IPS-15b (cell line): ENCODE measurements around the gene CD300A.
A peak's percentile ranks its signal among the peaks of the same experiment; 100 is the strongest.

Source experiments
- H3K27me3 ChIP-seq: one replicate; pipeline ENCODE4 v1.6.1; 2013; ENCODE audit warnings: low read length; ENCODE audit not compliant: control insufficient read depth, insufficient read depth
- H3K36me3 ChIP-seq: one replicate; pipeline ENCODE4 v1.6.1; 2013; ENCODE audit warnings: low read length; ENCODE audit not compliant: control insufficient read depth, insufficient read depth
- H3K4me1 ChIP-seq: one replicate; pipeline ENCODE4 v1.6.1; 2013; ENCODE audit warnings: mild to moderate bottlenecking, low read length; ENCODE audit not compliant: control insufficient read depth, insufficient read depth
- H3K4me3 ChIP-seq: one replicate; pipeline ENCODE4 v1.5.1; 2013; ENCODE audit warnings: low read depth, low read length
- H3K9ac ChIP-seq: one replicate; pipeline ENCODE4 v1.6.1; 2013; ENCODE audit warnings: low read depth, mild to moderate bottlenecking, low read length
- H3K9me3 ChIP-seq: one replicate; pipeline ENCODE4 v1.6.1; 2013; ENCODE audit warnings: mild to moderate bottlenecking, low read length; ENCODE audit not compliant: control insufficient read depth, insufficient read depth

Gene CD300A

GRCh38 chr17:74430706-74431567 is 35.5 kb upstream of the CD300A start:
- Histone ChIP-seq H3K9ac (peak overlapping the region; percentile 94), H3K36me3 (no peaks in the 10 kb centered on the region), H3K27me3 (peaks cover 3% of the 10 kb centered on the region), H3K4me3 (peak overlapping the region; percentile 86), H3K4me1 (peaks cover 32% of the 10 kb centered on the region), H3K9me3 (no peaks in the 10 kb centered on the region)

GRCh38 chr17:74431568-74432423 is 34.6 kb upstream of the CD300A start, which contains the start of gene GPRC5C:
TSS of gene GPRC5C (plus strand) at chr17:74432088. CDS start at chr17:74439777, 7,689 bp downstream.
- Histone ChIP-seq H3K9ac (peak within 1 kb of the TSS; percentile 94), H3K36me3 (no peaks in the 10 kb centered on the region), H3K9me3 (no peaks in the 10 kb centered on the region), H3K27me3 (peaks cover 3% of the 10 kb centered on the region), H3K4me3 (peak within 1 kb of the TSS; percentile 86), H3K4me1 (peaks cover 27% of the 10 kb centered on the region)

- no peaks in the 10 kb centered on the region for H3K9me3 ChIP-seq
- no peaks in the 10 kb centered on the region for H3K36me3 ChIP-seq
- H3K9ac ChIP-seq = no peak overlapping the region
- H3K4me1 ChIP-seq = peaks cover 23% of the 10 kb centered on the region
- peak overlapping the region; percentile 86 for H3K4me3 ChIP-seq
- peaks cover 3% of the 10 kb centered on the region for H3K27me3 ChIP-seq
Observed at GRCh38 chr17:74432424-74432690, 34.1 kb upstream of the CD300A start.

GRCh38 chr17:74432766-74433391 is 33.6 kb upstream of the CD300A start:
- peaks cover 19% of the 10 kb centered on the region for H3K4me1 ChIP-seq
- H3K4me3 ChIP-seq = peak overlapping the region; percentile 86
- no peaks in the 10 kb centered on the region for H3K36me3 ChIP-seq
- no peaks in the 10 kb centered on the region for H3K9me3 ChIP-seq
- peaks cover 3% of the 10 kb centered on the region for H3K27me3 ChIP-seq
- peak overlapping the region; percentile 68 for H3K9ac ChIP-seq

GRCh38 chr17:74433421-74434121 is 32.9 kb upstream of the CD300A start:
- H3K9ac ChIP-seq = no peak overlapping the region
- peaks cover 19% of the 10 kb centered on the region for H3K4me1 ChIP-seq

GRCh38 chr17:74435775-74436359 is 30.6 kb upstream of the CD300A start:
- Histone ChIP-seq H3K9me3 (no peaks in the 10 kb centered on the region), H3K4me1 (peaks cover 11% of the 10 kb centered on the region), H3K4me3 (no peak overlapping the region), H3K9ac (no peak overlapping the region), H3K27me3 (peaks cover 3% of the 10 kb centered on the region), H3K36me3 (peaks cover 4% of the 10 kb centered on the region)

More at GRCh38 chr17:74433421-74434121, 32.9 kb upstream of the CD300A start:
- Histone ChIP-seq H3K36me3 (no peaks in the 10 kb centered on the region), H3K27me3 (peaks cover 3% of the 10 kb centered on the region), H3K4me3 (peak overlapping the region; percentile 86), H3K9me3 (no peaks in the 10 kb centered on the region)

GRCh38 chr17:74437702-74438101 is 28.7 kb upstream of the CD300A start:
- Histone ChIP-seq H3K9ac (no peak overlapping the region), H3K36me3 (peaks cover 4% of the 10 kb centered on the region), H3K4me3 (no peak overlapping the region), H3K4me1 (peaks cover 14% of the 10 kb centered on the region), H3K9me3 (no peaks in the 10 kb centered on the region), H3K27me3 (peaks cover 3% of the 10 kb centered on the region)

GRCh38 chr17:74439691-74440567 is 26.5 kb upstream of the CD300A start:
- Histone ChIP-seq H3K9ac (no peak overlapping the region), H3K9me3 (no peaks in the 10 kb centered on the region), H3K36me3 (peaks cover 4% of the 10 kb centered on the region), H3K27me3 (no peaks in the 10 kb centered on the region), H3K4me3 (no peak overlapping the region), H3K4me1 (peaks cover 14% of the 10 kb centered on the region)

- Histone ChIP-seq H3K36me3 (peaks cover 4% of the 10 kb centered on the region), H3K4me1 (peaks cover 13% of the 10 kb centered on the region), H3K9me3 (no peaks in the 10 kb centered on the region), H3K4me3 (no peak overlapping the region), H3K9ac (no peak overlapping the region), H3K27me3 (no peaks in the 10 kb centered on the region)
Observed at GRCh38 chr17:74441537-74441936, 24.9 kb upstream of the CD300A start.

- Histone ChIP-seq H3K4me3 (peak overlapping the region; percentile 16), H3K27me3 (no peaks in the 10 kb centered on the region), H3K9ac (no peak overlapping the region), H3K9me3 (no peaks in the 10 kb centered on the region), H3K4me1 (peaks cover 13% of the 10 kb centered on the region), H3K36me3 (peaks cover 9% of the 10 kb centered on the region)
Observed at GRCh38 chr17:74442291-74442669, 24.2 kb upstream of the CD300A start.
